HG03575 (cell line): ENCODE results near the gene PKLR.
A peak's percentile ranks its signal among the peaks of the same experiment; 100 is the strongest.

Experiments used
- ATAC-seq: cut with Tn5 transposase; IDR thresholded peaks from one replicate; pipeline ENCODE4 v1.9.1; 2021; ENCODE audit not compliant: unreplicated experiment, insufficient number of reproducible peaks, low FRiP score; ENCODE audit errors: extremely low read depth

The PKLR gene

DNA sequence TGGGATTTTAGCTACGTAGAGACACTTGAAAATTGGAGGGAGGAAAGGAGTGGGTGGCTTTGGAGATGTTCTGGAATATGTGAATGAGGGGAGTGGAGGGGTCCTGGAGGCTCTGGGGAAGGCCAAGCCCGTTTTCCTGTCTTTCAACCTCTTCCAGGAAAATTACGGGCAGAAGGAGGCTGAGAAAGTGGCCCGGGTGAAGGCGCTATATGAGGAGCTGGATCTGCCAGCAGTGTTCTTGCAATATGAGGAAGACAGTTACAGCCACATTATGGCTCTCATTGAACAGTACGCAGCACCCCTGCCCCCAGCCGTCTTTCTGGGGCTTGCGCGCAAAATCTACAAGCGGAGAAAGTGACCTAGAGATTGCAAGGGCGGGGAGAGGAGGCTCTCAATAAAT, 19.0 kb upstream of the PKLR start:
- ATAC-seq, result no peak

DNA sequence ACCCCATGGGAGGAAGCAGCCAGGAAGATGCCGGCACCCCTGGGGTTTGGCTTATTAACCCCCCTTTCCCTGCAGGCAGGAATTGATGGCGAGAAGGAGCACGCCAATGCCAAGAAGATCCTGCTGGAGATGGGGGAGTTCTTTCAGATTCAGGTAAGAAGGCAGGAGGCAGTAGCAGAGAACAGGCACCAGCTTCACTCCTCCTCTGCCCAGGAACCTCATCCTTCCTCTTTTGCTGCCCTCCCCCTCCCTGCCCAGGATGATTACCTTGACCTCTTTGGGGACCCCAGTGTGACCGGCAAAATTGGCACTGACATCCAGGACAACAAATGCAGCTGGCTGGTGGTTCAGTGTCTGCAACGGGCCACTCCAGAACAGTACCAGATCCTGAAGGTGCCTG, 18.3 kb upstream of the PKLR start:
- ATAC-seq, result no peak

DNA sequence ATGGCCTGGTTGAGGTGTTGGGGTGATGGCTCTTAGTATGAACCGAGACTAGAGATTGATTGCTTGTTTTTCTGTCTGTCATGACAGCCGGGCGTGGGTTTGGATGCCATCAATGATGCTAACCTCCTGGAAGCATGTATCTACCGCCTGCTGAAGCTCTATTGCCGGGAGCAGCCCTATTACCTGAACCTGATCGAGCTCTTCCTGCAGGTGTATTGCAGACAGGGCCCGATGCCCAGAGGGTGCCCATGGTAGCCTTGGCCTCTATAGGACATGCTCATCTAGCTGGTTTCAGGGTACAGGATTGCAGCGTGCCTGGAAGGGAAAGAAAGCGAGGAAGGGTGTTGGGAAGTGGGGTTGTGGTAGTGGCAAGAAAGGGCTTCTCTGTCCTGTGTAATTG, 16.8 kb upstream of the PKLR start:
- no peak for ATAC-seq

DNA sequence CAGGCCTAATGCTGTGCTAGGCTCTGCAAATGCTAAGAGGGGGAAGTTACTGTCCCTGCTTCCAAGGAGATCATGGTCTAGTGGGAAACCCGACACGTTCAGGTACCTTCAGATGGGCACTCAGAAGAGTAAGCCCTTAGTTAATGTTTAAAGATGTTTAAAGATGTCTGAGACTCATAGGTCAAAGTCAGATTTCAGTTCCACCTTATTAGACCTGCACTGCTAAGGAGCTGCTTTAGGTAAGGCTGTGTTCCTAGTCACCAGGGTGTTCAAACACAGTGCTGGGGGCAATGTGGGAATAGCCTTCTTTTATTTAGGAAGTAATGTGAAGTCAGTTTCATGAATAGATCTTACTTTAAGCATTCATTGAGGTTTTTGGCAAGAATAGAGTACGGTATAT, 15.7 kb upstream of the PKLR start:
- ATAC-seq, result no peak

DNA sequence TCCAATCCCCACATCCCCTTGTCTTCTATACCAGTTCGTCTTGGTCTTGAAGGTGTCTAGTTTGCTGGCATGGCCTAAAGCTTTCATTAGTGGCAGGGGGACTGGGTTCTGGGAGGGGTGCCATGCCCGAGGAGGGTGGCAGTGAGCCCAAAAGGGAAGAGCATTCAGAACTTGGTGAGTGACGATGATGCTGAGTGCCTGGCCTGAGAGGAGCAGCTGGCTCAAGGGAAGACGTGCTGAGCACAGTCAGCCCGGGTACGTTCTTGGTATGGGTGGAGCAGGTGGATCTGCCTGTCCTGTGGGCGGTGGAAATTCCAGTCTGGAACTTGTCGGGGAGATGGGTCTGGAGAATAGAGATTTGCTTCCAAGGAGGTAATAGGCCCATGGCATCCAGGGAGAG, 12.0 kb upstream of the PKLR start:
- no peak for ATAC-seq

DNA sequence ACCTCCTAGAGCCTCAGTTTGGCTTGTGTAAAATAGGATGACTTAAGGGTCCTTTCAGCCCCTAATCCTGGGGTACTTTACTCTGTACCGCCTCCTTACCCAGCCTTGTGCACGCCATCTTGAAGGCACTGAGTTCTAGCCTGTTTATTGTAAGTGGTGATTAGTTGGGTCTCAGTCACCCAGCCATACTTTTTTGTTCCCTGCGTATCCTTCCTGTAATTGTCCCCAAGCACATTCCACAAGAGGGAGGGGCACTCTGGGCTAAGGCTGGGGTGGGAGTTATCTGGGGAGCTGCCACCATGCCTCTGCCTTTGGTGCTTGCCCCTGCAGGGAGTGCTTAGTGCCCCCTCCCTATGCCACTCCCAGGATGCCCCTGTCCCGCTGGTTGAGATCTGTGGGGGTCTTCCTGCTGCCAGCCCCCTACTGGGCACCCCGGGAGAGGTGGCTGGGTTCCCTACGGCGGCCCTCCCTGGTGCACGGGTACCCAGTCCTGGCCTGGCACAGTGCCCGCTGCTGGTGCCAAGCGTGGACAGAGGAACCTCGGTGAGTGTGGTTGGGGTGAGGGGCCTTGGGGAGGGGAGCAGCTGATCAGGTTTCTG, 8.3 kb upstream of the PKLR start:
- ATAC-seq, result no peak

DNA sequence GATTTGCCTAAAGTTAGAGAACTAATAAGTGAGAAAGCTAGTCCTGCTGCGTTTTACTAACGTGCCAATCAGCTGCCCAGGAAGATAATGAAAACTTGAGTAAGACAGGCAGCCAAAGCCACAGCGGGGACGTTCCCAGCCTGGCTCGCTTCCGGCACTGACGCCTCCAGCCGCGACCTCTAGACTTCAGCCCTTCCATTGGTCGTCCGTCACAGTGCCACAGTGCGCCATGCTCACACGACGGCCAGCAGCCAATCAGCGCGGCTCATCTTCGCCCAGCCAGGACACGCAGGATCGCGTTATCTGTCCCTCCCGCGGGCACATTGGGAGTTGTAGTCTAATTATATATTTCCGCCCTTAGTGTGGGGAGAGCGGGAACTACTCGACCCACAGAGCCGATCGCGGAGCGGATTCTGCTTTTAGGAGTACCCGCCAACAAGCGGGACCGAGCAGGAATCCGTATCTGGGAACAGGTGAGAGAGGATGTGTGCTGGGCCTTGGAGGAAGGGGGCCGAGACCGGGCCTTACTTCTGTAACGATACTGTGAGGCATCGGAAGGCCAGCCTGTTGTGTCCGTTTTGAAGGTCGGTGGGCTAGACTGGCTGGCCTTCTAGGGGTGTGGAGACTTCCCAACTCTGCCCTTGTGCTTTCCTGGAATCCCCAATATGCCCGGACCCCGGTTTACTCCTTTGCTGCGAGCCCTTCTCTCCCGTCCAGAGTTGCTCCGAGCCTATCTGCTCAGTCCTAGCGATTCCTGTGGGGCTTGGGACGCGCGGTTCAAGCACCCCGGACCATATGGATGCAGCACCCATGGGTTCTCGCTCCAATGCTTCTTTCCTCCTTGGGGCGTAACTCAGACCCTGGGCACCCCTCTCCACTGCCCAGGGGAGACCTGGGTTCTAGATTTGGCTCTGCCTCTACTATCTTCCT, 7.5 kb upstream of the PKLR start, which contains the start of gene FDPS:
Gene FDPS (plus strand): TSS at position 374 of the 930 bp plus-strand sequence. CDS start 924 bp downstream, outside the sequence.
- ATAC-seq, result peak; percentile 57

DNA sequence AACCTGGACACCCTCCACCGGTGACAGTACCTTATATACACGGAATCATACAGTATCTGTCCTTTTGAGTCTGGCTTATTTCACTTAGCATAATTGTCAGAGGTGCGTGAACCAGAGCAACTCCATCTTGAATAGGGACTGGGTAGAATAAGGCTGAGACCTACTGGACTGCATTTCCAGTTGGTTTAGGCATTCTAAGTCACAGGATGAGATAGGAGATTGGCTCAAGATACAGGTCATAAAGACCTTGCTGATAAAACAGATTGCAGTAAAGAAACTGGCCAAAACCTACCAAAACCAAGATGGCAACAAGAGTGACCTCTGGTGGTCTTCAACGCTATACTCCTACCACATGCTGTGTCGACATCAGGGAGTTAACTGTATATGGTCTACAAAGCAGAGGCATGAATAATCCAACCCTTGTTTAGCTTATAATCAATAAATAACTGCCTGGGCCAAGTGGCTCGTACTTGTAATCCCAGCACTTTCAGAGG, 6.1 kb upstream of the PKLR start:
- ATAC-seq, result no peak

DNA sequence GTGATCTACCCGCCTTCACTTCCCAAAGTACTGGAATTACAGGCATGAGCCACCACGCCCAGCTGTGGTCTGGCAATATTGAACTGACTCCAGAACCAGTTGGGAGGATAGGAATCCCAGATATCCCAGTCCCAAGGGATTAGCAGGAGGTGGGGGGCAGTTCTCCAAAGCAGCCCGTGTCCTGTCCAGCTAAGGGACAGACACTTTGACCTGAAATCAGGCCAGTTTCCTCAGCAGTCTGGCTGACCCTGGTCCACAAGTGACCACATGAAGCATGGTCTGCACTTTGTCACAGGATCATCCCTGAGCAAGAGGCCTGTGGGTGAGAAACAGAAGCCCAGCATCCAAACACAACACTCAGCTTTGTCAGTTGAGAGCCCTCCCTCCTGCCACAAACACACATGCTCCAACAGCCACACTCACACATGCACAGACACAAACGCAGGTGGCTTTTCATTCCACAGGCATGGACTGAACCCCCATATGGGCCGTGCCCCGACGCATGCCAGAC, 4.7 kb upstream of the PKLR start:
- no peak for ATAC-seq

DNA sequence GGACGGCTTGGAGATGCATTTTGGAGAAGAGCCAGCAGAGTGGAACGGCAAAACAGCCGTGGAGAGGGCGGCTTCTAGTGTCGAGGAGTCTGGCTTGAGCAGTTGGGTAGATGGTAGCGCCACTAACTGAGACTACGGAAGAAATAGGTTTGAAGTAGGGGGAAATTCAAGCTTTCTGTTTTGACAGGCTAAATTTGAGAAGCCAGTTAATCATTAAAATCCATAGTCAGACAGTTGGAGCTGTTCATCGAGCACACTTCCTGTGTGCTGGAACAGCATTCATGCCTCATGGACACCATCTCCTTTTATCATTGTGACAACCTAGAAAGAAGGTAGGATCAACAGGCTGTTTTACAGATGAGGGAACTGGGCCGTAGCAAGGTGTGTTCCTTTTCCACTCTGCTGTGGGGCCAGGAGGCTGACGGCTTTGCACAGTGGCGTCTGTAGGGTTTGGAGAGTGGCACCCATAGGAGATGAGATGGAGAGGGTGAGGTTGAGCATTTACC, 3.4 kb upstream of the PKLR start:
- no peak for ATAC-seq

DNA sequence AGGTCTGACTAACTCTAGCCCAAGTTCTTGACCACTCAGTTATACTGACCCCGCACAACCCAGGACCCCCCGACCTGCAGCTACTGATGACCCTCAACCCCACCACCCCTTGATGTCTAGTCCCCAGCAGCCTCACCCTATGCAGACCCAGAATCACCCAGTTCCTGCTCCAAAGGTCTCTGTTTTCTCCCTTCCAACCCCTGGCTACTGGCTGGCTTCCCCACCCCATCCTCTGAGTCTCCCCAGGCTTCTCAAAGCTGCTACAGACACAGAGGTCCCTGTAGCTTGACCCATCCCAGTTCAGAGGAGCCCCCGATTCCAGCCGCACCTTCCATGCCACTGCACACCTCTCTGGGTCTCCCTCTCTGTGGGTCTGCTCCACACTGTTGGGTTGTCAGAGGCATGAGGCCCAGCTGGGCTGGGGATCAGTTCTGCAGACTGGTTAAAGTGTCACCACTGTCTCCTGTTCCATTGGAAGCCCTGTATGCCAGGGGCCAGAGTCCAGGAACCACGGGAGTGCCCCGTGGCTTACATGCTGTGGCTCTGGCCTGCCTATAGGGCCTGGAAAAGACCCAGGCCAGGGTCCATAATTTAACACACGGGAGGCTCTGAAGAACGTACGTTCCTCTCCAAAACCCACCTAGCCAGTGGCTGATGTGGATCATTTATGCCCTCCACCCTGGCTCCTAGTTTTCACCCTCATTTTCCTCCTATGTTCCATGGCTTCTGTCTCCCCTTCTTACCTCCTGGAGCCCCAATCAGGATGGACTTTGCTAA, 497 bp downstream of the PKLR start:
- ATAC-seq, result no peak

DNA sequence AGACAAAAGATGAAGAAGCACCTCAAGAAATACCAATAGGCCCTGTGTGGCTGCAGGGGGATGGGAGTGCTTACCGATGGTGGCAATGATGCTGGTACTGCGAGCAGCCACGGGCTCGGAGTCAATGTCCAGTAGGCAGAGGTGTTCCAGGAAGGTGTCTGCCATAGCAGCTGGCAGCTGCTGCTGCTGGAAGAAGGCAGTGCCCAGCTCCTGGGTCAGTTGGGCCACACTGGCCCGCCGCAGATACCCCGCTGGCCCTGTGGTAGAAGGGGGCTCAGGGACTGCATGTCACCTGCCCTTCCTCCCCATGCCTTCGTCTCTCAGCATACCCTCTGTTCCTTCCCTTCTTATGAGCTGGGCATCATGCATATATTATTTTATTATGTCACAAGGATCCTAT, 1.2 kb downstream of the PKLR start:
- no peak for ATAC-seq

DNA sequence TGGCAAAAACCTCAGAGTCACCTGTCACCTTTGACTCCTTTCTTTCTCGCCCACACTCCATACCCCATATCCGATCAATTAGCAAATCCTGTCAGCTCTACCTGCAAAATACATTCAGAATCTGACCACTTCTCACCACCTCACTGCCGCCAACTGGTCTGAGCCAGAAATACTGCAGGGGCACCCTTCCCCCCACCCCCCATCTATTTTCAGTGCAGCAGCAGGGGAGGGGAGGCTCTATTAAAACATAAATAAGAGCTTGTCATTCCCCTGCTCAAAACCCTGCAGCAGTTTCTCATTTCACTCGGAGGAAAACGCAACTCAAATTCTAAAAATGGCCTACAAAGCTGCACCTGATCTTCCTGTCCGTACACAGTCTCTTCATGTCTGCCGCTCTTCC, 3.9 kb downstream of the PKLR start:
- ATAC-seq, result no peak

DNA sequence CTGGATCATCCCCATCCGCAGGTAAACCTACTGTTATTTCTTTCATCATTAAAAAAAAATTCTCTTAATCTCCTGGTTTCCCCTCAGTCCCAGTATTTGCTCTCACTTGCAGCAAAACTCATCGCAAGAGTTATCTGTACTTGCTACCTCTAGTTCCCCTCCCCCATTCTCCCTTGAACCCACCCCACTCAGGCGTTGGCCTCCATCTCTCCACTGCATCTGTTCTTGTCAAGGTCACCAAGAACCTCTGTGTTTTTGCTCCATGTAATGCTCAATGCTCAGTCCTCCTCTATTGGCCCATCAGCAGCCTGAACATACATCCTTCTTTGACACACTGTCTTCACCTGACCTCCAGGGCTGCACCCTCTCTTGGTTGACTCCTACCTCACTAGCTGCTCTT, 4.6 kb downstream of the PKLR start:
- no peak for ATAC-seq

DNA sequence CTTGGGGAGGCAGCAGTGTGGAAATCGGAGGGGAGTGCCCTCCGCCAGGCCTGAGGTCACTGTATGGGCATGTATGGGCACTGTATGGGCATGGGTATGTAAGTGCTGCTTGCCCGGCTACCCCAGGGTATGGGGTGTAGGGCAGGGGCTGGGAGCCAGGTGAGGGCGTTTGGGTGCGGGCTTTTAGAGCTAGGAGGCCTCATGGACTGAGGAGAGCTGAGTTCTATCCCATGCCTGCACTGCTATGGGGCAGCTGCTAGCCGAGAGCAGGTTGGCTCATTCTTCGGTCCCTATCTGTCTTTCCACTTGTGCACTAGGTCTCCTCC, 5.3 kb downstream of the PKLR start:
- ATAC-seq, result no peak

DNA sequence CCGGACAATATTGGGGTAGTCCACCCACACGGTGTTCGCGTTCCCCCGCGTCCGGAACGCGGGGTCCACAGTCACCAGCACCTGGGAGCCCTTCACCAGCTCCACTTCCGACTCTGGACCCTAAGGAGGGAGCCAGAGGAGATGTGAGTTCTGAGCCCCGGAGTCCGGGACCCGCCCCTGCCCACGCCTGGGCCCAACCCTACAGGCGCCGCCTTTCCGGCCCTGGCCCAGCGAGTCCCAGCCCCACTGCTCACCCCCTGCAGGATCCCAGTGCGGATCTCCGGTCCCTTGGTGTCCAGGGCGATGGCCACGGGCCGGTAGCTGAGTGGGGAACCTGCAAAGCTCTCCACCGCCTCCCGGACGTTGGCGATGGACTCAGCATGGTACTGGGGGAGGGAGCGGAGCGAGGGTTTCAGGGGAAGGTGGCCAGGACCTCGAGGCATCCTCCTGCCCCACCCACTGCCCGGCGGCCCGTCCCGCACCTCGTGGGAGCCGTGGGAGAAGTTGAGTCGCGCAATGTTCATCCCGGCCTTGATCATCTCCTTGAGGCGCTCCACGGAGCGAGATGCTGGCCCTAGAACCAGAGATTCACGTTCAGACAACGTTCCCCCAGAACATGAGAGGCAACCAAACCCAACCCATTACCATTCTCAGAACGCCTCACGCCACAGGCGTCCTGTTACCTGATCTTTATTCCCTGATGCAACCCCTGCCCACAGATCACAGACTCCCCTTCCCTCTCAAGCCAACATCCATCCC, 5.9 kb downstream of the PKLR start:
- no peak for ATAC-seq

DNA sequence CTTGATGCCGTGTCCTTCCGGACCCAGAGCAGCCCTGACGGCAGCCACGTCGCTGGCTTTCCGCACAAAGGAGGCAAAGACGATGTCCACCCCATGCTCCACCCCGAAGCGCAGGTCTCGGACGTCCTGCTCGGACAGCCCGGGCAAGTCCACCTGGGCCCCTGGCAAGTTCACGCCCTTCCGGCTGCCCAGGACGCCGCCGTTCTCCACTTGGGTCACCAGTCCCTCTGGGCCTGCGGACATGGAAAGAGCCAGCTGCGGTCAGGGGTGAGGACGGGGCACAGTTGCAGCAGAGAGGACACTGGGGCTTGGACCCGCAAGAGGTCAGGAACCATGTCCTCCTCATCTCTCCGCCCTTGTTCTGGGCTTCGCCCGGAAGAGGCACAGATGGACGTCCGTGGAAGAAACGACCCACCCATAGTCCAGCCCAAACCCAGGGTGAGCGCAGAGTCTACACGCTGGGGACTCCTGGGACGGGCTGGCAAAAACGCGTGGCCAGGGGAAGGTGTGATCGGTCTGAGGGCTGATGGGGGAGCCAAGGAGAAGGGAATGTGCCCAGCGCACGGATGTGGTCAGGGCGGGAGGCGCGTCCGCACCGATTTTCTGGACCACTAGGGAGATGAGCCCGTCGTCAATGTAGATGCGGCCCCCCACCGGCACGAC, 6.6 kb downstream of the PKLR start:
- no peak for ATAC-seq

DNA sequence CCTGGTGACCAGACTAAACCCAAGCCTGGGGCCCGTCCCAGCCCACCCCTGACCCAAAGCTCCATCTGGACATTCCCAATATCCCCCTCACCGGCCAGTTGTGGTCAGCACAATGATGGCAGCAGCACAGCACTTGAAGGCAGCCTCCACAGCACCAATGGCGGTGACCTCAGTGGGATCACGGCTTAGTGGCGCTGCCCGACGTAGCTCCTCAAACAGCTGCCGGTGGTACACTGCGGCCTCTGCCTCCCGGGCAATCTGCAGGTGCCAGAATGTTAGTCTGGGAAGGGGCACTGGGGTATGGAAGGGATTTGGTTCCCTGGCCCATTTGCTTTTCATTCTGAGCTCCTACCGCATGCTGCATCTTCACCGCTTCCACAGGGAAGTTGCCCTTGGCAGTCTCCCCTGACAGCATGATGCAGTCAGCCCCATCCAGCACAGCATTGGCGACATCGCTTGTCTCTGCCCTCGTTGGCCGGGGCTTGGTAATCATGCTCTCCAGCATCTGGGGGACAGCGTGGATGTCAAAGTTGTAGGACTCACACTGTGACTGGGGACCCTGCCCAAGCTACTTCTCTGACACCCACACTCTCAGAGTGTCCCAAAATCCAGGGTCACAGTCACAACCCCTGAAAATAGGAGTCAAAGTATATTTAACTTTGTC, 8.0 kb downstream of the PKLR start:
- ATAC-seq, result no peak
